ENCODE data around the gene ANKRD66.
"Not testable (repeated sequence)": the region's sequence is repeated elsewhere in the genome, so short reads cannot be mapped to it uniquely, and the experiment has no call there.

The ANKRD66 gene

DNA sequence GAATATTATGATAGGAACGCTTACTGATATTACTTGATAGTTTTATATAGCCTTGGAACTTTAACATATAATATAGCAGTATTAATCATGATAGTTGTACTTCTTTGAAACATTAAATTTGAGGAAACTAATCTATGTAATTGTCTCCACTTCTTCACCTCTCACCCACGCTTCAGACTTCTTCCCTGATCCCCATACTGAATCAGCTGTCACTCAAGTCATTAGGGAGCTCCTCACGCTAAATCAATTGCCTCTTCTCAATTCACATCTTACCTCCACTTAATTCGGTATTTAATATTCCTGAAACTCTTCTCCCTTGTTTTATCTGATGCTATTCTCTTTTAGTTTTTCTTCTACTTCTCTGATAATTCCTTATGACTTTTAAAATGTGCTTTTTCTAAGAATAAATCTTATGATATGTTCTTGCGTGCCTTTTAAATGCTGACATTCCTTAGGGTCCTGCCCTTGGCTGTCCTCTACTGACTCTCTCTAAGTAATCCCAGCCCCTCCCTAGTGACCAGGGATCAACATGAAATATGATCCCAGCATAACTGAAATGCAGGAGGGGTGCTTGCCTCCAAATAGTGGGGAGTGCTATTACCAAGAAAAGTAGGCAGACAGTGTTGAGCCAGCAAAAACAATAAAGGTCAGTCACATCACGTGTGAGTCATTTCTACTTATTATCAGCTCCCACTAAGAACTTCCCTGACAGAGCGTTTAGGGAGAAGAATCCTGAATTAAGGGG, 9.9 kb downstream of the ANKRD66 start:
- DNase-seq, result no peak

- DNase-seq, result no peak
These were observed 10.5 kb downstream of the ANKRD66 start for GRCh38 chr6:46757214-46757596.

- no peak for DNase-seq
These were observed 12.4 kb downstream of the ANKRD66 start for GRCh38 chr6:46758960-46759753.

GRCh38 chr6:46760925-46761324, 14.2 kb downstream of the ANKRD66 start:
- DNase-seq, result no peak

GRCh38 chr6:46763466-46763865, 16.7 kb downstream of the ANKRD66 start:
- DNase-seq, result no peak

DNA sequence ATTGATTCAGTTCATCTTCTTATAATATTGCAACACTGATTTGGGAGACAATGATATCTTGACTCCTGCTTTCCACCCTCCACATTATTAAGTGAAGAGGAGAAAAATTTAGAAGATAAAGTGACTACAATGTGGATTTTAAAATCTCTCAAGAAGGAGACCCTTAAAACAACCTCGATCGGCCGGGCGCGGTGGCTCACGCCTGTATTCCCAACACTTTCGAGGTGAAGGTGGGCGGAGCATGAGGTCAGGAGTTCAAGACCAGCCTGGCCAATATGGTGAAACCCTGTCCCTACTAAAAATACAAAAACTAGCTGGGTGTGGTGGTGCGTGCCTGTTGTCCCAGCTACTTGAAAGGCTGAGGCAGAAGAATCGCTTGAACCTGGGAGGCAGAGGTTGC, 17.5 kb downstream of the ANKRD66 start:
- not testable (repeated sequence) for DNase-seq

GRCh38 chr6:46764961-46765360, 18.2 kb downstream of the ANKRD66 start:
- DNase-seq, result no peak

DNA sequence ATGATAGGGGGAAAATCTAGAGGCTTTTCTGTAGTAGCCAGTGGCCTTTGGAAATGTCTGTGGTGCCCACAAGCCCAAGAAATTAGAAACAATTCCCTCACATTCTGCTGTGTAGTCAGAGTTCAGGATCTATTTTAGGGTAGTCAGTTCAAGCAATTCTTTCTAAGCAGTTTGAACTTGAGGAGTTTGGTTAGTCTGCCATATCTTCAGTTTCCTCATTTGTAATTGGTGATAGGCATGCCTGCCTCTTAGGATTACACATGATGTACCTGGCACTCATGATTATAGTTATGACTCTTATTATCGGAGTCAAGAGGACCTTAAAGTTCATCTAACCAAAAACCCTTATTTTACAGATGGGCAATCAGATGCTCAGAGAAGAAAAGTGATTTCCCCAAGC, 25.3 kb downstream of the ANKRD66 start:
- DNase-seq, result no peak

DNA sequence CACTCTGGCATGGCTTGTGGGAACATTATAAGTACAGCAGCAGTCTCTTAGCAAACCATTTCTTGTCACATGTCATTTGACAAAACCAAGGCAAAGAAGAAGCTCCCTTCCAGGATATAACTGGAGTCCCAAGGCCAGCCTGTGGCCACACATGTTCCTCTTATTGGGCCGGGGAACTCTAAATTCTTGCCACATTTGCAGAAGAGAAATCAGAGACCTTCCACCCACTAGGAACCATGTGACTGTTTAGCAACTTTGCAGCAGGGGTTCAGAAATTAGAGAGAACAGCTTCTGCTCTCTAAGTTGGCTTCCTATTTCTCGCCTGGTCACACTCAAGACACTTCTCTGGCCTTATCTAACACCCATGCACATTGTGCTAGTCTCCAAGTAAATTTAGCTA, 26.0 kb downstream of the ANKRD66 start:
- no peak for DNase-seq

GRCh38 chr6:46773201-46773855, 26.6 kb downstream of the ANKRD66 start:
- DNase-seq, result no peak

GRCh38 chr6:46774736-46775135, 28.0 kb downstream of the ANKRD66 start:
- DNase-seq, result not testable (repeated sequence)

- no peak for DNase-seq
These were observed 29.5 kb downstream of the ANKRD66 start for GRCh38 chr6:46776070-46776712.

DNA sequence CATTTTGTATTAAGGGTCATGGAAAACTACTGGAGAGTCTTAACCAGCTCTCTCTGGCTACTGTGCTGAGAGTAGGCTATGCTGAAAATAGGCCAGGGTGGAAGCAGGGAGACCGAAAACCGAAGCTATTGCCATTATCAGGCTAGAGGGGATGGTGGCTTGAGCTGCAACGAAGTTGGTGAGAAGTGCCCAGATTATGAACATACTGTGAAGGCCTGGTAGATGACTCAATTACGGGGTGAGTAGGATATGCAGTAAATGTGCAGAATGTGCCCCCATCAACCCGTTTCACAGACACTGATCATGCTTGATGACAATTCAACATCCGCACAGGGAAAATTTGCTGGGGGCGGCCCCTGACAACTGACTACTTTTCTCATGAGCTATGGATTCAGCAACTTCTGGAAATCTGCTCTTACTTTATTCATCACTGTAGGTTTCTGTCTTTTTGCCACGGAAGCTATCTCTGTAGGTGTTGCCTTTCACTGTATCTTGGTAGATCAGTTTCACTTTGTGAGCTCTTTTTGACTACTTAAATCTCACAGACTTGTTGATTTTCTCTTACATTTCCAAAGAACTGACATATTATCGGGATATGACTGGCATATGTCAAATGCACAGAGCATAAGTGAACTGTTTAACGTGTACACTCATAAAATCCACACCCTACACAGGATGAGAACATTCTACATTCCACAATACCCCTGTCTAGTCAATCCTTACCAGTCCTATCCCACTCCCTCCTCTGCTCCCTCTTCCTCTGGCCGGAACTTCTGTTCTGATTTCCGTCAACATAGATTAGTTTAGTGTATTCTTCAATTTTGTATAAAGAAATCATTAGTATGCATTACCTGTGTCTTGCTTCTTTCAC, 31.0 kb downstream of the ANKRD66 start:
- DNase-seq, result no peak

DNA sequence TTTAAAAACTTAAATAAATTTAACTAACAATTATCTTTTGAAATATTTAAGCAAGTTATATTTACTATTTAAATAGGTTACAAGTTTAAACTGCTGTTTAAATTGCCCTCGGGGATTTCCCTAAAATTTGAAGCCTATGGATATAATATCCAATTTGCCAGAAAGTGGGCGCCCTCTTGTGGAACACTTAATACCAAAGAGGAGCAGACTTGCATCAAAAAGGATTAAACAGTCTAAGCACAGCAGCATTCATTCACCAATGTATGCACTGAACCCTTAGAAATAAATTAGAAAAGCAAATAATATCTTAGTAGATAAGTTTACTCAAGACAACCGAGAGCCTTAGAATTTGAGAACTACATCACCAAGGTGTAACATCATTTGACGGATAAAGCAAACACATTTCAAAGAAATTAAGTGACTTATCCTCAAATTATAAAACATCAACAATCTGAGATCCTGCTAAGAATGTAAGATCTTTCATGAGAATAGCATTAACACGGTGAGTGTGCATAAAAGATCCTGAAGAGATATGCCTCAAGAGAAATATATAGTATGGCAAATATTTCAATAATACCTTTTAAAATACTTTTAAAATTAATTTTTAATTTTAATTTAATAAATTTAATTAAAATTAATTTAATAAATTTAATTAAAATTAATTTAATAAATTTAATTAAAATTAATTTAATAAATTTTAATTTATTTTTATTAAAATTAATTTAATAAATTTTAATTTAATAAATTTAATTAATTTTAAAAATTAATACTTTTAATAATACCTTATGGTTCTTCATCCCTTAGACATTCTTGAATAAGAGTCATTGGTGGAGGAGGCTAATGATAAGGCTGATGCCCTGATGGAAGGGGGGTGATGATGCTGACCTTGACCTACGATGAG, 35.0 kb downstream of the ANKRD66 start:
- no peak for DNase-seq

DNA sequence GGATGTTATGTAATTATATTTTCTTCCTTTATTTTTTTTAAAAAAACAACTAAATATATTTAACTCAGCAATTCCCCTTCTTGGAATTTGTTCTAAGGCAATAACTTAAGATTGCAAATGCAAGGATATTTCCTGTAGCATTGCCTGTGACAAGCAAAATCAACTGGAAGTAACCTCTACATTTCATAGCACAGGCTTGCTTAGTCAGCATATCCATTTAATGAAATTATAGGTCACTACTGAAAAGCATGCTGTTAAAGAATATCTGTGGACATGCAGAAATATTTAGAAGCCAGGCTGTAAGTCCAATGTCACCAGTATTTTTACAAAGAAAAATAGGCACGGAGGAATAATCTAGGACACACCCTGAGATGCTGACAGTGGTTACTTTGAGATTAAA, 37.8 kb downstream of the ANKRD66 start:
- no peak for DNase-seq

- DNase-seq, result no peak
These were observed 41.3 kb downstream of the ANKRD66 start for GRCh38 chr6:46787871-46788540.

- no peak for DNase-seq
These were observed 42.1 kb downstream of the ANKRD66 start for GRCh38 chr6:46788791-46789190.

DNA sequence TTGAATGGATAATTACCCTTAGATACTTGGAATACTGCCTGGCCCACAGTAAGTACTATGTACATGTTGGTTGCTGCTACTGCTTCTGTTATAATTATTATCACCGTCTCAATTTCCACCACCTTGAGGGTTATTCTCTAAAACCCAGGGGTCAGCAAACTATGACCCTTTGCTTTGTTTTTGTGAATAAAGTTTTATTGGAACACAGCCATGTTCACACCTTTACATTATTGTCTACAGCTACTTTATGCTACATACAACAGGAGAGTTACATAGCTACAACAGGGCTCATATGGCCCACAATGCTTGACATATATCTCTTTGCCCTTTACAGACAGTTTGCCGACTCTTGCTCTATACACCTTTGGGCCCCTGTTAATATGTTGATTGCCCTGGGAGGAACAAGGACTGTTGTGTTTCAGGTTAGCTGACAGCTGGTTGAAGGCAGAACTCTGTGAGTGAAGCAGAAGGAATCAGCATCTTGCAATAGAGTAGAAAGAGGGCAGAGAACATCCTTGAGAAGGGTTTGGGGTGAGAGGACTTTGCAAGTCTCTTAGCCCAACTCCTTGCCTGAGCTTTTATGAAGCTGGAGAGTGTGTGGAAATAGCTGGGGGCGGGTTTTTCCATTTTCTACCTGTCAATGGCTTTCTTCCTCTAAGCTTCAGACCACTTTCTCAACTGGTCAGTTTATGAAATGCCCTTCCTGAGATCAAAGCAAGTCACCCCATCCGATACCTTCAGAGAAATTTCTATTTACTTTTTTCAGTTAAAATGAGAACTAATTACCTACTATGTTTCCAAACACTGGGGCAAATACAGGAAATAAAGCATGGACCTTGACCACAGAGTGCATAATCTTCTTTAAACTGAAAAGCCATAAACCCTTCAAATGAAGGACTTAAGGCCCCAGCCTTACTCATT, 43.0 kb downstream of the ANKRD66 start:
- DNase-seq, result no peak

DNA sequence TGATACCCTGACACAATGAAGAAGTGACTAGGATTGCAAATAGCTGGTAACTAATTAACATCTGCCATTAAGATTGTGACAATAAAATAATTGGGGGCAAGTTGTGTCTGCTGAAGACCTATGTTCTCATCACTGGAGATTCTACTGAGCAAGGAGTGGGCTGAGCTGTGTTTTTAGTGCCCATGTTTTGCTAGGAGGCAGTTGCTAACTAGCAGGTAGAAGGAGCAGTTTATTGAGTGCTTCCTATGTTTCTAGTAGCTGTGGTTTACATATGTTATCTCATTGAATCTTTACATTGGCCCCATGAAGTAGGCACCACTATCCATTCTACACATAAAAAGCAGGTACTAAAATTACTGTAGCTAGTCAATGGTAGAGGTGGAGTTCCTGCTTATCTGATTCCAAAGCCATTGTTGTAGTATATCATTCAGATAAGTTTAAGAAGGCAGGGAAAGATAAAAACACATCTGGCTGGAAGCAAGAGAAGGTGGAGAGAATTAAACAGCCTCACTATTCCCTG, 43.7 kb downstream of the ANKRD66 start:
- DNase-seq, result no peak
